Activated CD8-positive, alpha-beta T cell treated with anti-CD3 and anti-CD28 coated beads for 36 hours (primary cell): ENCODE measurements around the gene DCAF5. TPM values are rescaled to one million over a fixed set of nuclear protein-coding genes. Genes with fewer than 3 reads are reported as not detected.

Source experiments
- ATAC-seq: fragments of 200-7000 bp; cut with Tn5 transposase; one replicate; pipeline ENCODE4 v1.10.0; 2021; ENCODE audit warnings: mild to moderate bottlenecking, moderate library complexity
- CTCF ChIA-PET: fragments of 350-600 bp; sonication (Branson Sonifier 250); formaldehyde crosslinking; loops from one replicate; lab custom pipeline; 2021; ENCODE audit warnings: antibody characterized with exemption; lab: Charles Lee
- POLR2A ChIA-PET: fragments of 350-600 bp; sonication (Branson Sonifier 250); formaldehyde crosslinking; loops from one replicate; lab custom pipeline; 2021; ENCODE audit warnings: antibody characterized with exemption; lab: Charles Lee
- DNase-seq: peaks from one replicate; pipeline ENCODE4 v3.0.0-alpha.2; 2020
- H3K27ac Mint-ChIP-seq: one replicate; pipeline ENCODE4 v1.8.0; 2021; ENCODE audit warnings: mild to moderate bottlenecking, mixed read lengths
- H3K27me3 Mint-ChIP-seq: one replicate; pipeline ENCODE4 v1.8.0; 2021; ENCODE audit warnings: mixed read lengths
- H3K36me3 Mint-ChIP-seq: one replicate; pipeline ENCODE4 v1.8.0; 2021; ENCODE audit warnings: low read depth, mixed read lengths
- H3K4me1 Mint-ChIP-seq: one replicate; pipeline ENCODE4 v1.8.0; 2021; ENCODE audit warnings: low read depth, mixed read lengths
- H3K4me3 Mint-ChIP-seq: one replicate; pipeline ENCODE4 v1.8.0; 2021; ENCODE audit warnings: mild to moderate bottlenecking, moderate library complexity, mixed read lengths
- H3K9me3 Mint-ChIP-seq: one replicate; pipeline ENCODE4 v1.8.0; 2021; ENCODE audit warnings: mixed read lengths
- CTCF ChIP-seq: fragments of 200-600 bp; IDR thresholded peaks from one replicate; pipeline ENCODE4 v1.8.0; 2022; ENCODE audit warnings: antibody characterized with exemption, mild to moderate bottlenecking
- intact Hi-C: fragments of 100-400 bp; cut with micrococcal nuclease; formaldehyde crosslinking; loops from one replicate; pipeline ENCODE4 v1.10.0; 2022
- total RNA-seq, 2 experiments: library from RNA; stranded (reverse); gene quantifications; one replicate each; pipeline ENCODE4 v1.2.3, GENCODE V29; 2021

Gene DCAF5
- total RNA-seq, 2 experiments from 2014 or later = 34.3 to 36.5 TPM

- Mint-ChIP-seq H3K9me3 (no peaks in the 10 kb centered on the region), H3K36me3 (peaks cover 43% of the 10 kb centered on the region), H3K4me3 (no peak overlapping the region), H3K27me3 (no peaks in the 10 kb centered on the region), H3K27ac (no peak overlapping the region), H3K4me1 (peaks cover 18% of the 10 kb centered on the region)
- ChIA-PET POLR2A (interaction anchor here (0.6 kb wide), 1 partner anchor 183 kb away, joined by 3 read pairs; no protein-coding TSS in a partner anchor), CTCF (interaction anchor here (0.7 to 1.8 kb wide), 4 partner anchors 10 to 197 kb away, joined by 4 to 6 read pairs (median 4); no protein-coding TSS in a partner anchor)
- DNase-seq = no peak
- intact Hi-C loops = no loop called here
- TF ChIP-seq CTCF = no peak
- ATAC-seq = no peak
These were observed 93.0 kb downstream of the DCAF5 start for GRCh38 chr14:69059658-69060623.

DNA sequence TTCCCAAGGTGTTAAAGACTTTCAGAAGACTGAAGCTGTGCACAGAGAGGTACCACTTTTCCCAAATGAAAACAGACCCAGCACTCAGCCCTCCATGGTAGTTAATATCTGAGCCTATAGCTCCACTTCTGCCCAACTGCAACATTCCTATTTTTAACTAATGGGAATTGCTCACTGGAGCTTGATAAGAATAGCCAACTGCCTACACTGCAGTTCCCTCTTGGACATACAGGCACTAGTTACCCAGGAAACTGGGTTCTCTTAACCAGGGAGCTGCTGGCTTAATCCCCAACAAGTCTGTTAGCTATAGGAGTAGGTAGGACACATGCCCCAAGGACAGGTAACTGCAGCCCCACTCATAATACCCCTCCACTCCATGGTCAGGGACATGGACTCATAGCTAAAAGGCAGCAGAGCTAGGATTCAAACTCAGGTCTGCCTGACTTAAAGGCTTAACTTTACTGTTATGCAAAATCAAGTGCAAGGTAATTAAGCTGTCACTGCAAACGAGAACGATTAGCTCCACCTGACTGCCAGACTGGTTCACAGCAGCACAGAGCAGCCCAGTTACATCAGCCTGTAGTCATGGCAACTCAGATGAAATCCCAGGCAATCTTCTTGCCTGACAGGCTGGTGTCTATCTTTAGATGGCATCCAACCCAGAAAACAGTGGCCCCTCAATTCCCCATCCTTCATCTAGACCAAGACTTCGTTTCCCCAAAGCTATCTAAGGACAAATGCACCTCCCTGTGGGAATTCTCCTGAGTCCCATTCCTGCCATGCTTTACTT lies 96.7 kb downstream of the DCAF5 start:
- POLR2A ChIA-PET = interaction anchor here (0.9 to 1.1 kb wide), 2 partner anchors 36 to 38 kb away, joined by 3 to 4 read pairs; no protein-coding TSS in a partner anchor
- Mint-ChIP-seq H3K4me3 (no peak overlapping the region), H3K36me3 (peaks cover 42% of the 10 kb centered on the region), H3K9me3 (no peaks in the 10 kb centered on the region), H3K27me3 (no peaks in the 10 kb centered on the region), H3K27ac (peak overlapping the region; percentile 32), H3K4me1 (peaks cover 18% of the 10 kb centered on the region)
- CTCF ChIA-PET = interaction anchor here (0.6 to 2.4 kb wide), 11 partner anchors 9 to 145 kb away, joined by 3 to 16 read pairs (median 4); no protein-coding TSS in a partner anchor
- intact Hi-C loops = no loop called here
- DNase-seq (peak; percentile 42), ATAC-seq (peak; percentile 57)
- TF ChIP-seq CTCF = no peak

GRCh38 chr14:69055125-69055524 lies 97.8 kb downstream of the DCAF5 start:
- TF ChIP-seq CTCF = no peak
- ChIA-PET CTCF (no interaction called here), POLR2A (no interaction called here)
- intact Hi-C loops = no loop called here
- peaks cover 40% of the 10 kb centered on the region for H3K36me3 Mint-ChIP-seq
- ATAC-seq (no peak), DNase-seq (no peak)
- H3K27me3 Mint-ChIP-seq = no peaks in the 10 kb centered on the region
- H3K4me1 Mint-ChIP-seq = peaks cover 22% of the 10 kb centered on the region
- H3K27ac Mint-ChIP-seq = no peak overlapping the region
- no peaks in the 10 kb centered on the region for H3K9me3 Mint-ChIP-seq
- no peak overlapping the region for H3K4me3 Mint-ChIP-seq

- Mint-ChIP-seq H3K4me1 (peaks cover 22% of the 10 kb centered on the region), H3K36me3 (peaks cover 33% of the 10 kb centered on the region), H3K27me3 (no peaks in the 10 kb centered on the region), H3K9me3 (no peaks in the 10 kb centered on the region), H3K27ac (no peak overlapping the region), H3K4me3 (no peak overlapping the region)
- ChIA-PET POLR2A (no interaction called here), CTCF (interaction anchor here (1.3 kb wide), 1 partner anchor 146 kb away, joined by 3 read pairs; no protein-coding TSS in a partner anchor)
- DNase-seq = no peak
- no peak for ATAC-seq
- intact Hi-C loops = no loop called here
- no peak for TF ChIP-seq CTCF
These were observed 98.9 kb downstream of the DCAF5 start for GRCh38 chr14:69054030-69054429.
